ENCODE results near the gene ARHGEF12. TPM values are rescaled to one million over a fixed set of nuclear protein-coding genes. Genes with fewer than 3 reads are reported as not detected.

Gene ARHGEF12
- total RNA-seq, 1 experiment from 2014 or later: 132 TPM

DNA sequence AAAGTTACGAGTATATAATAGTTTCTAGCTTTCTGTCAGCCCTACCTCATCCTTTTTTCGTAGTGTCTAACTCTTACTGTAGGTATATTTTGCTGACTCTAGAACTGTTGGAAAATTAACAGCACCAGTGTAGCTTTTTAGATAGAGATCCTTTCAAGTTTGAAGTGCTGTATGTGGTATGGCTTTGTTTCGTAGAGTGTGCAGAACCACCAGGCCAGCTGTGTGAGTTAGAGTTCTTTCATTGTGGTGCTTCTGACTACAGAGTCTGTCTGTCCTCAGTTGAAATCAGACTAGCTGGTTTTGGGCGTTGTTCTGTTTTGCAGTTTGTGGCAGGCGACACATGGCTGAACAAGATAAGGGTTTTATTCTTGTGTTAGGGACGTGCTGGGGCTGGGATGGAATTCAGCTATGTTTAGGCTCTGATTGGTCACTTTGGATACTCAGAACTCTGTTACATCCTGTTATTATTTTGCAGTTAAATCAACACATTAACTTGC, 3.2 kb downstream of the ARHGEF12 start:
- Histone ChIP-seq H3K4me3 (ENCODE audit: low read depth, low read length, poor library complexity, severe bottlenecking) (peak overlapping the region; percentile 75), H3K4me1 (ENCODE audit: insufficient read depth, low read length, poor library complexity, severe bottlenecking) (peaks cover 27% of the 10 kb centered on the region), H3K27me3 (replicated peaks; ENCODE audit: insufficient read depth, low read depth, low read length, poor library complexity) (no peaks in the 10 kb centered on the region), H3K27ac (ENCODE audit: low read depth, low read length, poor library complexity, severe bottlenecking) (peak overlapping the region; percentile 45), H3K36me3 (ENCODE audit: insufficient read depth, low read length, poor library complexity, severe bottlenecking) (peaks cover 7% of the 10 kb centered on the region), H3K9me3 (ENCODE audit: low read depth, low read length, poor library complexity, severe bottlenecking) (peaks cover 11% of the 10 kb centered on the region)
- no TSS peak for BruUV-seq (replicated peaks)
- intact Hi-C loops (cut with micrococcal nuclease; ENCODE audit: unreplicated experiment): loop anchor here (5.0 to 10.0 kb wide), 4 partner anchors 63 to 615 kb away; no protein-coding TSS in a partner anchor
- ChIA-PET CTCF (no interaction called here), POLR2A (ENCODE audit: low non-redundant PET) (interaction anchor here (0.6 kb wide), 2 partner anchors 111 to 1269 kb away, joined by 3 read pairs; no protein-coding TSS in a partner anchor)
- peak; percentile 21 for DNase-seq (ENCODE audit: low spot score)
- no peak for TF ChIP-seq EZH2 (IDR thresholded peaks at IDR 0.05; ENCODE audit: borderline replicate concordance, low read depth, low read length, poor library complexity, severe bottlenecking)
- TF ChIP-seq, protein P1, sequence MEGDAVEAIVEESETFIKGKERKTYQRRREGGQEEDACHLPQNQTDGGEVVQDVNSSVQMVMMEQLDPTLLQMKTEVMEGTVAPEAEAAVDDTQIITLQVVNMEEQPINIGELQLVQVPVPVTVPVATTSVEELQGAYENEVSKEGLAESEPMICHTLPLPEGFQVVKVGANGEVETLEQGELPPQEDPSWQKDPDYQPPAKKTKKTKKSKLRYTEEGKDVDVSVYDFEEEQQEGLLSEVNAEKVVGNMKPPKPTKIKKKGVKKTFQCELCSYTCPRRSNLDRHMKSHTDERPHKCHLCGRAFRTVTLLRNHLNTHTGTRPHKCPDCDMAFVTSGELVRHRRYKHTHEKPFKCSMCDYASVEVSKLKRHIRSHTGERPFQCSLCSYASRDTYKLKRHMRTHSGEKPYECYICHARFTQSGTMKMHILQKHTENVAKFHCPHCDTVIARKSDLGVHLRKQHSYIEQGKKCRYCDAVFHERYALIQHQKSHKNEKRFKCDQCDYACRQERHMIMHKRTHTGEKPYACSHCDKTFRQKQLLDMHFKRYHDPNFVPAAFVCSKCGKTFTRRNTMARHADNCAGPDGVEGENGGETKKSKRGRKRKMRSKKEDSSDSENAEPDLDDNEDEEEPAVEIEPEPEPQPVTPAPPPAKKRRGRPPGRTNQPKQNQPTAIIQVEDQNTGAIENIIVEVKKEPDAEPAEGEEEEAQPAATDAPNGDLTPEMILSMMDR (conservative IDR thresholded peaks at IDR 0.05; ENCODE audit: low read depth, low read length): no peak

DNA sequence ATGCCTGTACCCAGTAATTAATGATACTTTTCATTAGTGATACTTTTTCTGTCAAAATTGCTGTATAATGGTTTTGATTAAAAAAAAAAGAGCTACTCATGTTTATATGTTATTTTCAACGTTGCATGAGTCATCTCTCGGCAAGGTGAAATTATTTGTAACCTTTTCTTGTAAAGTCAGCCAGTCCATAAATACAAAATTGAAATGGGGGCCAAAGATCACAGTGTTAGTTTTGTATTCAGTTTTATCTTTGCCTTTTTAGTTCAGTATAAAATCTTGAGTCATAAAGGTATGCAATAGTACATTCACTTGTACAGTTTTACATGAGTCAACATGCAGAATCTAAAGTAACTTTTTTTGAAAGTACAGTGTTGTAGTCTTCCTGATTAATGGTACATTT, 4.3 kb downstream of the ARHGEF12 start:
- Histone ChIP-seq H3K27me3 (replicated peaks; ENCODE audit: insufficient read depth, low read depth, low read length, poor library complexity) (no peaks in the 10 kb centered on the region), H3K4me1 (ENCODE audit: insufficient read depth, low read length, poor library complexity, severe bottlenecking) (peaks cover 34% of the 10 kb centered on the region), H3K9me3 (ENCODE audit: low read depth, low read length, poor library complexity, severe bottlenecking) (peaks cover 11% of the 10 kb centered on the region), H3K36me3 (ENCODE audit: insufficient read depth, low read length, poor library complexity, severe bottlenecking) (peaks cover 7% of the 10 kb centered on the region), H3K27ac (ENCODE audit: low read depth, low read length, poor library complexity, severe bottlenecking) (no peak overlapping the region), H3K4me3 (ENCODE audit: low read depth, low read length, poor library complexity, severe bottlenecking) (no peak overlapping the region)
- no peak for TF ChIP-seq EZH2 (IDR thresholded peaks at IDR 0.05; ENCODE audit: borderline replicate concordance, low read depth, low read length, poor library complexity, severe bottlenecking)
- TF ChIP-seq, protein P1 (conservative IDR thresholded peaks at IDR 0.05; ENCODE audit: low read depth, low read length): no peak
- no peak for DNase-seq (ENCODE audit: low spot score)
- ChIA-PET CTCF (no interaction called here), POLR2A (ENCODE audit: low non-redundant PET) (no interaction called here)
- intact Hi-C loops (cut with micrococcal nuclease; ENCODE audit: unreplicated experiment): no loop called here
- no TSS peak for BruUV-seq (replicated peaks)

DNA sequence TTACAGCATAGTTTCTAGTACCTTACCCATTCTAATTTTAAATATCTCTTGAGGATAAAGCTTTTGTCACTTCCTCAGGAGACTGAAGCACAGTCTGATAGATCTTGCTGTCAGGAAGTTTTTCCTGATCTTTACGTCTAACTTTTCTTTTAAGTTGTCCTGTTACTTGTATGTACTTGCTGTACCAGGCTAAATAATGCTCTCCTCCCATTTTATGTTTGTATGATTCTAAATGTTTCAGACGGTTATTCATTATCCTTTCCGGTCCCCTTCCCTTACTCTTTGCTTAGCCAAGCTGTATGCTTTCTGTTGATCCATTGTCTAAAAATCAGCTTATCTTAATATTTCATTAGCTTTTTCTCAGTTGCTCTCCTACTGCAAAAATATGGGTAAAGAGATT, 6.0 kb downstream of the ARHGEF12 start:
- POLR2A ChIA-PET (ENCODE audit: low non-redundant PET): no interaction called here
- peaks cover 7% of the 10 kb centered on the region for H3K36me3 ChIP-seq (ENCODE audit: insufficient read depth, low read length, poor library complexity, severe bottlenecking)
- no peaks in the 10 kb centered on the region for H3K27me3 ChIP-seq (replicated peaks; ENCODE audit: insufficient read depth, low read depth, low read length, poor library complexity)
- intact Hi-C loops (cut with micrococcal nuclease; ENCODE audit: unreplicated experiment): no loop called here
- BruUV-seq (replicated peaks): no TSS peak
- peaks cover 51% of the 10 kb centered on the region for H3K4me1 ChIP-seq (ENCODE audit: insufficient read depth, low read length, poor library complexity, severe bottlenecking)
- no peak for DNase-seq (ENCODE audit: low spot score)
- no peak for TF ChIP-seq EZH2 (IDR thresholded peaks at IDR 0.05; ENCODE audit: borderline replicate concordance, low read depth, low read length, poor library complexity, severe bottlenecking)
- TF ChIP-seq, protein P1 (conservative IDR thresholded peaks at IDR 0.05; ENCODE audit: low read depth, low read length): no peak
- CTCF ChIA-PET: no interaction called here
- H3K4me3 ChIP-seq (ENCODE audit: low read depth, low read length, poor library complexity, severe bottlenecking): no peak overlapping the region
- H3K9me3 ChIP-seq (ENCODE audit: low read depth, low read length, poor library complexity, severe bottlenecking): peaks cover 11% of the 10 kb centered on the region
- H3K27ac ChIP-seq (ENCODE audit: low read depth, low read length, poor library complexity, severe bottlenecking): no peak overlapping the region
